ENCODE measurements around the gene MSH2. TPM values are rescaled to one million over a fixed set of nuclear protein-coding genes. Genes with fewer than 3 reads are reported as not detected.
"Not testable (repeated sequence)": the region's sequence is repeated elsewhere in the genome, so short reads cannot be mapped to it uniquely, and the experiment has no call there.

MSH2 gene
- total RNA-seq, 2 experiments from 2014 or later, result 56.9 to 59.2 TPM

DNA sequence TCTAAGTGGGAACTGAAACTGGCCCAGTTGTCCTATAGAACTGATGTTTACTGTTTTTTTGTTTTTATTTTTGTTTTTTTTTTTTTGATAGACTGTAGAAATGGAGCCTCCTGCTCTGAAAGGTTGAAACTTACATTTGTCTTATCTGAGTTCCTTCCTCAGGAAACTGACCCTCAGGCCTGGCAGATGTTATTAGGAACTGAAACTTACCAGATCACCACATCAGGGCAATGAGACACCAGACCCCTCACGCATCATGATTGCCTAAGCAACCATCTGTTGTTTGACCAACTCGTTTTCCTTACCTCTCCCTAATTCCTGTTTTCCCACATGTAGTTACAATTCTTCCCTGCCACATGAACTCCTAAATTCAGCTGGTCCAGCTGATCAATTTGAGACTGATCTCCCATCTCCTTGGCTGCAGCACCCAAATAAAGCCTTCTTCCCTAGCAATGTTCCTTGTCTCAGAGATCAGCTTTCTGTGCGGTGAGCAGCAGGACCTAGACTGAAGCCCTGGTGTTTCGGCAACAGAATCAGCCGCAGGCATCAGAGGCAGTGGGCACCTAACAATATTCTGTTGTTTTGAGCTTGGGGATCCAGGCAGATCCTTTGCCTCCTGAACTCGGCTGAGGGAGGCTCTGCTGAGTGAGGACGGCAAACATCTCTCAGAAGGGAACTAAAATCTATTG is 96.8 kb downstream of the MSH2 start:
- no peak for DNase-seq
- intact Hi-C loops (cut with micrococcal nuclease), result no loop called here
- ChIA-PET CTCF (no interaction called here), POLR2A (no interaction called here)
- Mint-ChIP-seq H3K4me3 (no peak overlapping the region), H3K27me3 (peaks cover 2% of the 10 kb centered on the region), H3K4me1 (ENCODE audit: low read depth) (peaks cover 18% of the 10 kb centered on the region), H3K9me3 (peaks cover 16% of the 10 kb centered on the region), H3K27ac (no peak overlapping the region), H3K36me3 (ENCODE audit: low read depth) (peaks cover 10% of the 10 kb centered on the region)
- ATAC-seq, result no peak
- TF ChIP-seq, protein P1, sequence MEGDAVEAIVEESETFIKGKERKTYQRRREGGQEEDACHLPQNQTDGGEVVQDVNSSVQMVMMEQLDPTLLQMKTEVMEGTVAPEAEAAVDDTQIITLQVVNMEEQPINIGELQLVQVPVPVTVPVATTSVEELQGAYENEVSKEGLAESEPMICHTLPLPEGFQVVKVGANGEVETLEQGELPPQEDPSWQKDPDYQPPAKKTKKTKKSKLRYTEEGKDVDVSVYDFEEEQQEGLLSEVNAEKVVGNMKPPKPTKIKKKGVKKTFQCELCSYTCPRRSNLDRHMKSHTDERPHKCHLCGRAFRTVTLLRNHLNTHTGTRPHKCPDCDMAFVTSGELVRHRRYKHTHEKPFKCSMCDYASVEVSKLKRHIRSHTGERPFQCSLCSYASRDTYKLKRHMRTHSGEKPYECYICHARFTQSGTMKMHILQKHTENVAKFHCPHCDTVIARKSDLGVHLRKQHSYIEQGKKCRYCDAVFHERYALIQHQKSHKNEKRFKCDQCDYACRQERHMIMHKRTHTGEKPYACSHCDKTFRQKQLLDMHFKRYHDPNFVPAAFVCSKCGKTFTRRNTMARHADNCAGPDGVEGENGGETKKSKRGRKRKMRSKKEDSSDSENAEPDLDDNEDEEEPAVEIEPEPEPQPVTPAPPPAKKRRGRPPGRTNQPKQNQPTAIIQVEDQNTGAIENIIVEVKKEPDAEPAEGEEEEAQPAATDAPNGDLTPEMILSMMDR (IDR thresholded peaks at IDR 0.05), result no peak

DNA sequence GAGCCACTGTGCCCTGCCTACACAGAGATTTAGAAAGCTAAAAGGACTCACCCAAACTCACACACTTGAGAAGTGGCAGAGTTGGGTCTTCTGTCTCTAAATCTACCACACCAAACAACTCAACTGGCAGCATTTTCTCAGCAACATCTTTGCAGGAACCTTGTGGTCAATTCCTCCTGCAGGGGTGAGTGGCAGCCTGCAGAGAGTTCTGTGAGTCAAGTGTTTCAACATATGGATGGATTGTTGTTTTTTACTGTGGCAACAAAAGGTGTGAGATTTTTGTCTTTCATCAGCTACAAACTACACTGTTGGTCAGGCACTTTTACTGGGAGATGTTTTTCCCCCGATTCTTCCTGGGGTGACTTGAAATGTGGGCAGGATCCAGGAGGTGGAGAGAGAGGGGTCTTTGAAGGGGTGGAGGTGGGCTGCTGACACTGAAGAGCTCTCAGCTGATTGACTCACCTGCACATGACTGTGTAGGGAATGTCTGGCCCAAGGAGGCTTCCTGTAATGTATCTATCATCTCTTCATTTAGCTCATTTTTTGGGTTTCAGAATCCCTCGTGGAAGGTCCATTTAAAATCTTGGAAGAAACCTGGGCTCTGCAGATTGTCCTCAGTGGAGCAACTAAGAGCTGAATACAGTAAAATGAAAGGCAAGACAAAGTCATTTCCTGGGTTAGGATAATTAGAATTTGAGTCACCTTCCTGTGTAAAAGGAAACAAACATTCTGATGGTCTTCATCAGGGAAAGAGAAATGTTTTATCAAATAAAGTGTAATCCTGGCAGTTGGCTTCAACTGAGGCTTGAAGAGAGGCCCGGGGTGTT is 98.6 kb downstream of the MSH2 start:
- ATAC-seq, result peak; percentile 62
- peak; percentile 41 for DNase-seq

DNA sequence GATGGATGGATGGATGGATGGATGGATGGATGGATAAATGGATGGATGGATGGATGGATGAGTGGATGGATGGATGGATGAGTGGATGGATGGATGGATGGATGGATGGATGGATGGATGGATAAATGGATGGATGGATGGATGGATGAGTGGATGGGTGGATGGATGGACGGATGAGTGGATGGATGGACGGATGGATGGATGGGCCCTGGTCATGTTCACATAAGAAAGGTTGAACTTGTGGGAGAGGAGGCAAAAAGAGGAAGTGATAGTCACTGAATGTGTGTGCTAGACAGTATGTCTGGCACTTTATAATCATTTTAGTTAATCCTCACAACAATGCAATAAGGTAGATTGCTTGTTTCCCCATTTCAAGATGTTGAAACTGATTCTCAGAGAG is 99.5 kb downstream of the MSH2 start:
- H3K9me3 Mint-ChIP-seq, result peaks cover 29% of the 10 kb centered on the region
- POLR2A ChIA-PET; H3K27ac Mint-ChIP-seq; H3K4me3 Mint-ChIP-seq; H3K27me3 Mint-ChIP-seq; CTCF ChIA-PET; ATAC-seq; DNase-seq; intact Hi-C loops (cut with micrococcal nuclease): not testable (repeated sequence)
- peaks cover 12% of the 10 kb centered on the region for H3K36me3 Mint-ChIP-seq (ENCODE audit: low read depth)
- H3K4me1 Mint-ChIP-seq (ENCODE audit: low read depth), result peaks cover 18% of the 10 kb centered on the region

More for the DNA sequence above, 98.6 kb downstream of the MSH2 start:
- Mint-ChIP-seq H3K4me1 (ENCODE audit: low read depth) (peaks cover 18% of the 10 kb centered on the region), H3K4me3 (no peak overlapping the region), H3K9me3 (peaks cover 29% of the 10 kb centered on the region), H3K36me3 (ENCODE audit: low read depth) (peaks cover 12% of the 10 kb centered on the region), H3K27me3 (peaks cover 2% of the 10 kb centered on the region), H3K27ac (peak overlapping the region; percentile 77)
- ChIA-PET CTCF (no interaction called here), POLR2A (no interaction called here)
- intact Hi-C loops (cut with micrococcal nuclease), result no loop called here
- TF ChIP-seq, protein P1 (IDR thresholded peaks at IDR 0.05), result no peak

DNA sequence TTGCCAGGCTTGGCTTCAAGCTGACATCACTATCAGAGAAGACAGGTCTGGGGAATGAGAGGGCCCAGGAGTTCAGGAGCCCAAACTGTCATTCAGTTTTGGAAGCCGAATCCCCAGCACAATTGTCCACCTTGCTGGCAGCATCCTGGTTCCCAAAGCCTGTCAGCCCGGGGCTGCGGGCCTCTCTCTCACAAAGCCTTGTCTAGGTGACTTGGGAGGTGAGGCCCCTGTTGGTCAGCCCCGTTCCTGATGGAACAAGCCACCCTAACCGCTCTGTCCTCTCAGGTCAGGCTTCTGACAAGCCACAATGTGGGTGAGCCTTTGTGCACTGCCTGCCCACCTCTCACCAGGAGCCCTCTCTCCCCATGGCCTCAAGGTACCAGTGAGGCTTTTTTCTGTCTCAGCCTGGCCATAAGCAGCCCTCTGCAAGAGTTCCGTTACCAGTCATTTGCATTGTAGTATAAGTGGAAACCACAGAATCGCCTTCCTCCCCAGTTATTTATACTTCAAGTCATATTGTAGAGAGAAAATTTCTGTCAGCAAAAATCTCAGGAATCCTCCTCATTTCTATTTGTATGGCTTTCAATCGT is 100.6 kb downstream of the MSH2 start:
- DNase-seq, result no peak
- Mint-ChIP-seq H3K36me3 (ENCODE audit: low read depth) (peaks cover 12% of the 10 kb centered on the region), H3K4me1 (ENCODE audit: low read depth) (peaks cover 18% of the 10 kb centered on the region), H3K27ac (no peak overlapping the region), H3K27me3 (no peaks in the 10 kb centered on the region), H3K9me3 (peaks cover 26% of the 10 kb centered on the region), H3K4me3 (no peak overlapping the region)
- CTCF ChIA-PET, result no interaction called here
- POLR2A ChIA-PET, result interaction anchor here (0.9 kb wide), 1 partner anchor 25 kb away, joined by 3 read pairs; no protein-coding TSS in a partner anchor
- ATAC-seq, result no peak
- intact Hi-C loops (cut with micrococcal nuclease), result no loop called here
- TF ChIP-seq, protein P1 (IDR thresholded peaks at IDR 0.05), result no peak

DNA sequence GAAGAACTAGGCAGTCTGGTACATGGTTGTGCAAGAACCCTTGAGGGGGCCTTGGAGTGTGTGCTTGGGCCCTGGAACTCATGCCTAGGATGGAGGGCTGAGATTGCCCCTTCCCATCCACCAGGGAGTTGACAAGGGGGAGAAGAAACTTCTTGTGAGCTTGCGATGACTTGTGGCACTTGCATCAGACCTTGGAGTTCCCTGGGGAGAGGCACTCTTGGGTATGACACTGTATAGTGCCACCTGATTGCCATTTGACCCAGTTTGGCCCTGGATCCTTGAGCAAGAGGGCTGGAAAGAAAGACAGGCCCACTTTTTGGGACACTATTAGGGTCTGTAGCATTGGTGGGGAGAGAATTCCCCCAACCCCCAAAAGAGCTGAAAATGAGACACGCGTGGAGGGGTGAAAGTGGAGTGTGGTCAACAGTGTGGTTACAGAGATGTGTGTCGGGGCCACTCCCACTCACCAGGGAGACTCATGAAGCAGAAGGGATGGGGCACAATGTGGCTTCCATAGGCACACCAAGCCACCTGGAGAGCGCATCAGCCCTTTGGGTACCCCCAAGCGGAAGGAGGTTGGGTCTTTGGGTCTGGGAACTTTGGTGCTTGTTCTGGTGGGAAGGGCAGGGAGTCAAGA is 101.3 kb downstream of the MSH2 start:
- Mint-ChIP-seq H3K4me1 (ENCODE audit: low read depth) (peaks cover 21% of the 10 kb centered on the region), H3K27me3 (no peaks in the 10 kb centered on the region), H3K4me3 (no peak overlapping the region), H3K9me3 (peaks cover 24% of the 10 kb centered on the region), H3K27ac (no peak overlapping the region), H3K36me3 (ENCODE audit: low read depth) (peaks cover 11% of the 10 kb centered on the region)
- DNase-seq, result no peak
- ChIA-PET CTCF (no interaction called here), POLR2A (interaction anchor here (0.9 kb wide), 1 partner anchor 24 kb away, joined by 3 read pairs; no protein-coding TSS in a partner anchor)
- TF ChIP-seq, protein P1 (IDR thresholded peaks at IDR 0.05), result no peak
- no peak for ATAC-seq
- intact Hi-C loops (cut with micrococcal nuclease), result no loop called here
